ENCODE data around the gene SH3TC2. TPM values are rescaled to one million over a fixed set of nuclear protein-coding genes. Genes with fewer than 3 reads are reported as not detected.

The SH3TC2 gene
- total and polyA plus RNA-seq, 7 experiments from 2014 or later: 0.08 to 0.59 TPM; not detected in 5

DNA sequence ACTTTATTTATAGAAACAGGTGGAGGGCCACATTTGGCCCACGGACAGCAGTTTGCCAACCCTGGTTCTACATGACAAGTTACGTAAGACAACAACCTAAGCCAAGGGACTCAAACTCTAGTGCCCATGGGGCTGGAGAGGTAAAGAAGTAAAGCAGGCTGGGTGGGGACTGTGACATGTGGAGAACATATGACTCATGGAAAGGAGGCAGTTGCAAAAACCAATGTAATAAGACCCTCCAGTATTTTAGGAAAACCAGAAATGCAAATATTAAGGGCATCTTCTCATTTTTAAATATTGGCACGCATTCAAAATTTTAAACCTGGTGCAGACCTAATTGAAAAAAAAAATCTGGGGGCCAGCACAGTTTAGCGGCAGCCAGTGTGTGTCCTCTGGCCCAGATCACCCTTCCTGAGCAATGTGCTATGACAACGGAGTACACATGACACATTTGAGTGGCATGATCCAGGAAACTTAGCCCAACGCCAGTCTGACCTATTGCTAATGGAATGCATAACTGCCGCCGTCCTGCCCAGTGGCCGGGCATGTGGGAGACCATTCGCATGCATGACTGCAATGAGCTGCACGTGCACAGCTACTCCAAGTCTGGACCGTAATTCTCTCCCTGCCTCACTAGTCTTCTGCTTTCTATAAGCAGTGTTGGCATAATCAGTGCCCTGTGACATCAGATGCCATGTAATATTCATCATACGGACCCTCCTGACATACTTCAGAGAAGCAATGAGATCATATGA lies 97.2 kb downstream of the SH3TC2 start:
- intact Hi-C loops (cut with micrococcal nuclease): no loop called here
- DNase-seq (no peak), ATAC-seq (no peak)
- no peaks in the 10 kb centered on the region for H3K9me3 ChIP-seq (ENCODE audit: control insufficient read depth in 2 of 3, low read length in 3 of 3)
- H3K27me3 ChIP-seq (ENCODE audit: control insufficient read depth in 2 of 2, insufficient read depth in 2 of 2, low read length in 2 of 2): no peaks in the 10 kb centered on the region
- H3K36me3 Mint-ChIP-seq: peaks cover 0 to 1% (median 0%) of the 10 kb centered on the region in 5 donors
- H3K4me3 ChIP-seq (ENCODE audit: low read length): no peak overlapping the region
- no peak overlapping the region for H3K4me3 Mint-ChIP-seq
- peaks cover 0 to 8% (median 0%) of the 10 kb centered on the region in 5 donors for H3K27me3 Mint-ChIP-seq
- ChIA-PET CTCF (no interaction called here), POLR2A (no interaction called here)
- H3K27ac ChIP-seq (ENCODE audit: low read depth, low read length): no peak overlapping the region
- peaks cover 0 to 8% (median 0%) of the 10 kb centered on the region in 7 donors for H3K4me1 Mint-ChIP-seq
- H3K27ac Mint-ChIP-seq: no peak overlapping the region
- no peaks in the 10 kb centered on the region for H3K4me1 ChIP-seq (ENCODE audit: control insufficient read depth in 2 of 2, insufficient read depth in 2 of 2, low read length in 2 of 2)
- peaks cover 0 to 4% (median 0%) of the 10 kb centered on the region in 11 donors for H3K9me3 Mint-ChIP-seq
- H3K36me3 ChIP-seq (ENCODE audit: control insufficient read depth in 2 of 3, insufficient read depth in 3 of 3, low read length in 3 of 3): no peaks in the 10 kb centered on the region

GRCh38 chr5:148963664-148964063 lies 99.2 kb downstream of the SH3TC2 start:
- Histone ChIP-seq H3K4me1 (ENCODE audit: control insufficient read depth in 2 of 2, insufficient read depth in 2 of 2, low read length in 2 of 2) (no peaks in the 10 kb centered on the region), H3K9me3 (ENCODE audit: control insufficient read depth in 2 of 3, low read length in 3 of 3) (no peaks in the 10 kb centered on the region), H3K36me3 (ENCODE audit: control insufficient read depth in 2 of 3, insufficient read depth in 3 of 3, low read length in 3 of 3) (no peaks in the 10 kb centered on the region), H3K4me3 (ENCODE audit: low read length) (no peak overlapping the region), H3K27me3 (ENCODE audit: control insufficient read depth in 2 of 2, insufficient read depth in 2 of 2, low read length in 2 of 2) (no peaks in the 10 kb centered on the region), H3K27ac (ENCODE audit: low read depth, low read length) (no peak overlapping the region)
- ChIA-PET CTCF (no interaction called here), POLR2A (no interaction called here)
- DNase-seq: no peak
- intact Hi-C loops (cut with micrococcal nuclease): no loop called here
- peaks cover 0 to 4% (median 0%) of the 10 kb centered on the region in 11 donors for H3K9me3 Mint-ChIP-seq
- H3K27me3 Mint-ChIP-seq: peaks cover 0 to 12% (median 8%) of the 10 kb centered on the region in 5 donors
- H3K4me1 Mint-ChIP-seq: peaks cover 0 to 8% (median 0%) of the 10 kb centered on the region in 7 donors
- peaks cover 0 to 1% (median 0%) of the 10 kb centered on the region in 5 donors for H3K36me3 Mint-ChIP-seq
- no peak overlapping the region for H3K27ac Mint-ChIP-seq
- no peak overlapping the region for H3K4me3 Mint-ChIP-seq
- ATAC-seq: peak; percentile 59

- no peak for DNase-seq
- intact Hi-C loops (cut with micrococcal nuclease): no loop called here
- no peak for ATAC-seq
- Histone ChIP-seq H3K9me3 (ENCODE audit: control insufficient read depth in 2 of 3, low read length in 3 of 3) (no peaks in the 10 kb centered on the region), H3K36me3 (ENCODE audit: control insufficient read depth in 2 of 3, insufficient read depth in 3 of 3, low read length in 3 of 3) (no peaks in the 10 kb centered on the region), H3K4me1 (ENCODE audit: control insufficient read depth in 2 of 2, insufficient read depth in 2 of 2, low read length in 2 of 2) (no peaks in the 10 kb centered on the region), H3K4me3 (ENCODE audit: low read length) (no peak overlapping the region), H3K27ac (ENCODE audit: low read depth, low read length) (no peak overlapping the region), H3K27me3 (ENCODE audit: control insufficient read depth in 2 of 2, insufficient read depth in 2 of 2, low read length in 2 of 2) (no peaks in the 10 kb centered on the region)
- H3K27me3 Mint-ChIP-seq: peaks cover 0 to 16% (median 8%) of the 10 kb centered on the region in 5 donors
- H3K36me3 Mint-ChIP-seq: peaks cover 0 to 1% (median 0%) of the 10 kb centered on the region in 5 donors
- ChIA-PET CTCF (interaction anchor here (1.0 kb wide), 1 partner anchor 232 kb away, joined by 4 read pairs; no protein-coding TSS in a partner anchor), POLR2A (no interaction called here)
- H3K27ac Mint-ChIP-seq: no peak overlapping the region
- H3K4me1 Mint-ChIP-seq: peaks cover 0 to 8% (median 0%) of the 10 kb centered on the region in 7 donors
- no peak overlapping the region for H3K4me3 Mint-ChIP-seq
- H3K9me3 Mint-ChIP-seq: peaks cover 0 to 4% (median 0%) of the 10 kb centered on the region in 11 donors
These were observed 100.0 kb downstream of the SH3TC2 start for GRCh38 chr5:148962761-148963324.

- peaks cover 0 to 1% (median 0%) of the 10 kb centered on the region in 5 donors for H3K36me3 Mint-ChIP-seq
These were observed 100.7 kb downstream of the SH3TC2 start for GRCh38 chr5:148962200-148962550.

GRCh38 chr5:148961261-148962199 lies 101.3 kb downstream of the SH3TC2 start:
- H3K4me3 ChIP-seq (ENCODE audit: low read length): no peak overlapping the region
- Mint-ChIP-seq H3K27ac (no peak overlapping the region), H3K4me1 (peaks cover 0 to 8% (median 0%) of the 10 kb centered on the region in 7 donors), H3K36me3 (peaks cover 0 to 1% (median 0%) of the 10 kb centered on the region in 5 donors), H3K9me3 (peaks cover 0 to 4% (median 0%) of the 10 kb centered on the region in 11 donors), H3K27me3 (peaks cover 0 to 17% (median 7%) of the 10 kb centered on the region in 5 donors), H3K4me3 (no peak overlapping the region)
- H3K27ac ChIP-seq (ENCODE audit: low read depth, low read length): no peak overlapping the region
- POLR2A ChIA-PET: no interaction called here
- no peaks in the 10 kb centered on the region for H3K36me3 ChIP-seq (ENCODE audit: control insufficient read depth in 2 of 3, insufficient read depth in 3 of 3, low read length in 3 of 3)
- H3K9me3 ChIP-seq (ENCODE audit: control insufficient read depth in 2 of 3, low read length in 3 of 3): no peaks in the 10 kb centered on the region
- no peaks in the 10 kb centered on the region for H3K4me1 ChIP-seq (ENCODE audit: control insufficient read depth in 2 of 2, insufficient read depth in 2 of 2, low read length in 2 of 2)
- no peaks in the 10 kb centered on the region for H3K27me3 ChIP-seq (ENCODE audit: control insufficient read depth in 2 of 2, insufficient read depth in 2 of 2, low read length in 2 of 2)
- intact Hi-C loops (cut with micrococcal nuclease): no loop called here
- CTCF ChIA-PET: interaction anchor here (0.5 to 0.6 kb wide), 2 partner anchors 219 to 508 kb away, joined by 3 read pairs; no protein-coding TSS in a partner anchor
- DNase-seq (no peak), ATAC-seq (no peak)

More at GRCh38 chr5:148962200-148962550, 100.7 kb downstream of the SH3TC2 start:
- Mint-ChIP-seq H3K4me1 (peaks cover 0 to 8% (median 0%) of the 10 kb centered on the region in 7 donors), H3K9me3 (peaks cover 0 to 4% (median 0%) of the 10 kb centered on the region in 11 donors), H3K27ac (no peak overlapping the region), H3K4me3 (no peak overlapping the region), H3K27me3 (peaks cover 0 to 17% (median 8%) of the 10 kb centered on the region in 5 donors)
- POLR2A ChIA-PET: no interaction called here
- CTCF ChIA-PET: interaction anchor here (1.0 kb wide), 1 partner anchor 231 kb away, joined by 4 read pairs; no protein-coding TSS in a partner anchor
- no peaks in the 10 kb centered on the region for H3K4me1 ChIP-seq (ENCODE audit: control insufficient read depth in 2 of 2, insufficient read depth in 2 of 2, low read length in 2 of 2)
- no peak overlapping the region for H3K4me3 ChIP-seq (ENCODE audit: low read length)
- no peaks in the 10 kb centered on the region for H3K27me3 ChIP-seq (ENCODE audit: control insufficient read depth in 2 of 2, insufficient read depth in 2 of 2, low read length in 2 of 2)
- H3K36me3 ChIP-seq (ENCODE audit: control insufficient read depth in 2 of 3, insufficient read depth in 3 of 3, low read length in 3 of 3): no peaks in the 10 kb centered on the region
- no peaks in the 10 kb centered on the region for H3K9me3 ChIP-seq (ENCODE audit: control insufficient read depth in 2 of 3, low read length in 3 of 3)
- intact Hi-C loops (cut with micrococcal nuclease): no loop called here
- no peak overlapping the region for H3K27ac ChIP-seq (ENCODE audit: low read depth, low read length)
- ATAC-seq (no peak), DNase-seq (no peak)

DNA sequence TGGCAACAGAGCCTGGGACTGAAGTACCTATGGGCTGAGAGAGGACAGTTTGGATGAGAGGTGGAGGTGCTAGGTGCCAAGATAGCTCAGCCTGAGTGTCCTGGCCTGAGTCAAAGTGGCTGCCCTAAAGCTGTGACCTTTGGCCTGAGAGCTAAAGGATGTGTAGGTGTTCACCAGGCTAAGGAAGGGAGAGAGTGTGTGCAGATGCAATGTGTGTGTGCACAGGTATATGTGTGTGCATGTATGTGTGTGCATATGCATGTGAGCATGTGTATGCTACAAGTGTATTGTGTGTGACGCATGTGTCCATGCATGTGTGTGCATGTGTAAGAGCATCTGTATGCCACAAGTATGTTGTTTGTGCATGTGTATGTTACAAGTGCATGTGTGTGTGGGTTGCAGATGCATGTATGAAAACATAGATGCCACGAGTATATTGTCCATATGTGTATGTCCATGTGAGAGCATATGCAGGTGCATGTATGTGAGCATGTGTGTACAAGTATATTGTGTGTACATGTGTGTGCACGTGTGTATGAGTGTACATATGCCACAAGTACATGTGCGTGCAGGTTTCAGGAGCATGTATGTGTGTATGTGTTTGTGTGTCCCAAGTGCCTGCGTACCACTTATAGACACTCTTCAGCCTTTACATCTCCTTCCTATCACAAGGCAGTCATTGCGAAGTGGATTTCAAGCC lies 102.6 kb downstream of the SH3TC2 start:
- H3K27me3 ChIP-seq (ENCODE audit: control insufficient read depth in 2 of 2, insufficient read depth in 2 of 2, low read length in 2 of 2): no peaks in the 10 kb centered on the region
- H3K9me3 ChIP-seq (ENCODE audit: control insufficient read depth in 2 of 3, low read length in 3 of 3): no peaks in the 10 kb centered on the region
- Mint-ChIP-seq H3K27ac (no peak overlapping the region), H3K4me1 (peaks cover 0 to 8% (median 0%) of the 10 kb centered on the region in 7 donors), H3K36me3 (peaks cover 0 to 1% (median 0%) of the 10 kb centered on the region in 5 donors), H3K27me3 (peaks cover 0 to 17% (median 5%) of the 10 kb centered on the region in 5 donors), H3K4me3 (no peak overlapping the region), H3K9me3 (peaks cover 0 to 4% (median 0%) of the 10 kb centered on the region in 11 donors)
- no peak overlapping the region for H3K4me3 ChIP-seq (ENCODE audit: low read length)
- CTCF ChIA-PET: interaction anchor here (0.5 to 1.5 kb wide), 3 partner anchors 72 to 219 kb away, joined by 3 to 7 read pairs (median 5); no protein-coding TSS in a partner anchor
- POLR2A ChIA-PET: no interaction called here
- H3K27ac ChIP-seq (ENCODE audit: low read depth, low read length): no peak overlapping the region
- ATAC-seq: no peak
- intact Hi-C loops (cut with micrococcal nuclease): no loop called here
- no peaks in the 10 kb centered on the region for H3K4me1 ChIP-seq (ENCODE audit: control insufficient read depth in 2 of 2, insufficient read depth in 2 of 2, low read length in 2 of 2)
- H3K36me3 ChIP-seq (ENCODE audit: control insufficient read depth in 2 of 3, insufficient read depth in 3 of 3, low read length in 3 of 3): no peaks in the 10 kb centered on the region
- DNase-seq: no peak
